Heart left ventricle (tissue), 13 donors: ENCODE measurements around the gene PHC3.

ENCODE experiments used
- CTCF ChIP-seq, 12 donors: fragments of 200-600 bp; sonication (generic) in 4 of 12; IDR thresholded peaks; one replicate each; pipeline versions ENCODE4 v1.5.0 to v1.8.0; 2018 to 2022; ENCODE audit warnings: antibody characterized with exemption in 12 of 12, mild to moderate bottlenecking in 5 of 12
- POLR2A ChIP-seq, 2 donors: fragments of 450-650 bp; IDR thresholded peaks; one replicate each; pipeline ENCODE4 v1.6.1; 2017; ENCODE audit warnings: antibody characterized with exemption in 2 of 2, mild to moderate bottlenecking in 2 of 2, moderate library complexity in 2 of 2
- donor health status: ischemic (EF 13 %, LVEDD 7.1; RV severe dilation, severe dysfunction).
- donor health status: DM: no; HTN: yes; CAD: no.
- donor health status: DM: no; HTN: no; CAD: no.
- donor health status: ischemic (EF 25% LVEDD 6.9; RV normal size, moderate dysfunction).
- donor health status: ischemic (EF 25% LVEDD 5.7; RV mildly dilated, moderate dysfunction).
- donor health status: ischemic (EF 35%, LVEDD 5.7; RV mildly dilated, moderate dysfunction).
- donor health status: nonischemic (EF 11% LVEDD 7.7; RV severe dilation, severe dysfunction).
- donor health status: DM: yes; HTN: yes; CAD: no.
- donor health status: PGD.
- donor health status: ischemic (EF 29% LVEDD 5.4; RV normal size, mild dysfunction).
- donor health status: nonischemic (EF 23%, LVEDD 6.1; RV moderate dilation, normal function).

- no peak for TF ChIP-seq CTCF (IDR thresholded peaks at IDR 0.05)
- no peak for TF ChIP-seq POLR2A (IDR thresholded peaks at IDR 0.05)
These were observed 118.8 kb downstream of the PHC3 start for GRCh38 chr3:170062769-170063168.
